ENCODE data around the gene AVEN.

The AVEN gene

DNA sequence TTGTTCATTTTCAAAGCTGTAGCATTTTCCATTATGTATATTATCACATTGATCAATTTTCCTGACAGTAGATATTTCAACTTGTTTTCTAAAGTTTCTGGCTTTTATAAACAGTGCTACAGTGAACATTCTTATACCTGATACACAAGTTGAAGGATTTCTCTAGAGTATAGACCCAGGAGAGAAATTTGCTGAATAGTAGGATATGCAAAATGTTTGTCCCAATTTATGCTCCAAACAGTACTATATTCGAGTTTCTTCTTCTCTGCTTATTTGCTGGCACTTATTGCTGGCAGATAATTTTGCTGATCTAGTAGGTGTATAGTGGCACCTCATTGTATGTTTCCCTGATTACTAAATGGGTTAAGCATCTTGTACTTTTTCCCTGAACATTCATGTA lies 187.9 kb downstream of the AVEN start:
- no peak overlapping the region for H3K4me3 ChIP-seq (ENCODE audit: low read depth, low read length)
- DNase-seq (ENCODE audit: low read depth): no peak
- TF ChIP-seq, protein P1, sequence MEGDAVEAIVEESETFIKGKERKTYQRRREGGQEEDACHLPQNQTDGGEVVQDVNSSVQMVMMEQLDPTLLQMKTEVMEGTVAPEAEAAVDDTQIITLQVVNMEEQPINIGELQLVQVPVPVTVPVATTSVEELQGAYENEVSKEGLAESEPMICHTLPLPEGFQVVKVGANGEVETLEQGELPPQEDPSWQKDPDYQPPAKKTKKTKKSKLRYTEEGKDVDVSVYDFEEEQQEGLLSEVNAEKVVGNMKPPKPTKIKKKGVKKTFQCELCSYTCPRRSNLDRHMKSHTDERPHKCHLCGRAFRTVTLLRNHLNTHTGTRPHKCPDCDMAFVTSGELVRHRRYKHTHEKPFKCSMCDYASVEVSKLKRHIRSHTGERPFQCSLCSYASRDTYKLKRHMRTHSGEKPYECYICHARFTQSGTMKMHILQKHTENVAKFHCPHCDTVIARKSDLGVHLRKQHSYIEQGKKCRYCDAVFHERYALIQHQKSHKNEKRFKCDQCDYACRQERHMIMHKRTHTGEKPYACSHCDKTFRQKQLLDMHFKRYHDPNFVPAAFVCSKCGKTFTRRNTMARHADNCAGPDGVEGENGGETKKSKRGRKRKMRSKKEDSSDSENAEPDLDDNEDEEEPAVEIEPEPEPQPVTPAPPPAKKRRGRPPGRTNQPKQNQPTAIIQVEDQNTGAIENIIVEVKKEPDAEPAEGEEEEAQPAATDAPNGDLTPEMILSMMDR (IDR thresholded peaks at IDR 0.05; ENCODE audit: insufficient read depth, low read depth, low read length, missing control alignments): no peak

DNA sequence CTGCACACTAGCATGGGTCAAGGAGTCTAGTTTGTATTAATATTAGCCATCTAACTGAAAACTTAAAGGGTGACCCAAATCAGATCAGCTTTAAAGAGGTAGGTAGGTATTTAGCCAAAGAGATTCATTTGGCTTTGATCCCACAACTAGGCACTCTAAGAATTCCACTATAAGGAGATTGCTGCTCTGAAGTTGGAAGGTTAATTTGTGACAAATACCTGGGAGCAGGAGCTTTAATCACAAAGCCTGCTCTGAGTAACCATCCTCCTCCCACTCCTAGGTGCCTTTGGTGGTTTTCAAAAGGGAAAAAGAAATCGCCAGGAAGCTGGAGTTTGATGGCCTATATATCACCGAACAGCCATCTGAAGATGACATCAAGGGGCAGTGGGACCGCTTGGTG lies 191.0 kb downstream of the AVEN start:
- DNase-seq (ENCODE audit: low read depth): no peak
- no peak overlapping the region for H3K4me3 ChIP-seq (ENCODE audit: low read depth, low read length)
- TF ChIP-seq, protein P1 (IDR thresholded peaks at IDR 0.05; ENCODE audit: insufficient read depth, low read depth, low read length, missing control alignments): no peak

DNA sequence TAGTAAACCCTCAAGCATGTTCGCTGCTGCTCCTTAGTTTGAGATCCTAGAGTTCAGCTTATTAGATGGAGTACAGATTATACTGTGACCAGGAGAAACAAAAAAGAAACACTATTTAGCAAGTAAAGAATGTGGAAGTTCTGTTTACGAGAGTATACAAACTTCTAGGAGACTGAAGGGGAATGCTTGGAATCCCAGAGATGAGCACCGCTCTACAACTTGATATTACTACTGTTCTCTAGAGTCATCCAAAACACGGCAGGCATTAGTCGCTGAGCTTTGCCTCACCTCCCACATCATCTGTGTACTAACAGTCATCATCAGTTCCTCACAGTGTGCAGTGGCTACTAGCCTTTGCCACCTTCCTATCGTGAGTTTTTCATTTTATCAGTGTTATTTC lies 192.1 kb downstream of the AVEN start:
- TF ChIP-seq, protein P1 (IDR thresholded peaks at IDR 0.05; ENCODE audit: insufficient read depth, low read depth, low read length, missing control alignments): no peak
- no peak for DNase-seq (ENCODE audit: low read depth)
- no peak overlapping the region for H3K4me3 ChIP-seq (ENCODE audit: low read depth, low read length)

DNA sequence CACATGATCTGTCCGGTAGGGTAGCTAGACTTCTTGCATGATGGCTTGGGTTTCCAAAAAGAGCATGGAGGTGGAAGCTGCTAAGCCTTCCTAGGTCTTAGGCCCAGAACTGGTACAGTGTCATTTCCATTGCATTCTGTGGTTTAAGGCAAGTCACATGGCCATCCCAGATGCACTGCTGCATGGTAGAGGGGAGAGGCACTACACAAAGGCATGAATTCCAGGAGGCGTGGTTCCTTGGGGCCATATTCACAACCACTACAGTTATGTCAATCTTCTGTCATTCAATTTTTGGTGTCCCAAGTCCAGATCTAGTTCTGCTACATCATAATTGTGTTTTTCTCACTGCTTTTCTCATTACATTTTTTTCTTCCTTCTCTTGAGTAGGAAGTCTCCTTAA lies 192.9 kb downstream of the AVEN start:
- no peak for DNase-seq (ENCODE audit: low read depth)
- TF ChIP-seq, protein P1 (IDR thresholded peaks at IDR 0.05; ENCODE audit: insufficient read depth, low read depth, low read length, missing control alignments): no peak
- H3K4me3 ChIP-seq (ENCODE audit: low read depth, low read length): no peak overlapping the region

DNA sequence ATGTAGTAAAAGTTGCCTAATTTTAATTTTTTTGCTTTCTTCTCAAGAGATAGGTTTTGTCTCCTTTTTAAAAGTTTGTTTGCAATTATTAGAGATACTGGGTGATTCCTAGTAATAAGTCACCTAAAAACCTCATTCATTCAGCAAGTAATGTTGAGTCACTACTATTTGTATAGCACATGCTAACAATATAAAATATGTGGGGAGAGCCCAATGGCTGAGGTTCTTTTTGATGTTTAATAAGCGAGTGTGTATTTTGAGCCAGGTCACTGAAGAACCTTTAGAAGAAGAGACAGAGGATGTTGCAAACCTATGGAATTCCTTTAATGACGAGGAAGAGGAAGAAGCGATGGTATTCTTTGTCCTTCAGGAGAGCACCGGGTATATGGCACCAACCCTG lies 194.4 kb downstream of the AVEN start:
- TF ChIP-seq, protein P1 (IDR thresholded peaks at IDR 0.05; ENCODE audit: insufficient read depth, low read depth, low read length, missing control alignments): no peak
- H3K4me3 ChIP-seq (ENCODE audit: low read depth, low read length): no peak overlapping the region
- DNase-seq (ENCODE audit: low read depth): no peak

DNA sequence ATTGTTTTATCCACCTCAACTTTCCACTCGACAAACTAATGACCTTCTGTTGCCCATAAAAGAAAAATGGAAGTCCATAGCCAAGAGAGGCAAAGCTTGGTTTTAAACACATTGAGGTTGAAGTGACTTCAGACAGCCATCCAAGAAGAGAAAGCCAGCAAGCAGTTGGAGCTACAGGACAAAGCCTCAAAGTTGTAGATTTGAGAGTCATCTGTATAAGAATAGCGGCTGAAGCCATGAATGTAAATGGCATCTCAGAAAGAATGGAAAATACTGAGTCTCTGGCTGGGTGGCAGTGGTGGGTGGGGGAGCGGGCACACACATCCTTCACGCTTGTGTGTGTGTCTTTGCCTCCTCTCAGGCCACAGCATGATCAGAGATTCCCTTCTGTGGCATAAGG lies 194.8 kb downstream of the AVEN start:
- TF ChIP-seq, protein P1 (IDR thresholded peaks at IDR 0.05; ENCODE audit: insufficient read depth, low read depth, low read length, missing control alignments): no peak
- no peak overlapping the region for H3K4me3 ChIP-seq (ENCODE audit: low read depth, low read length)
- no peak for DNase-seq (ENCODE audit: low read depth)

DNA sequence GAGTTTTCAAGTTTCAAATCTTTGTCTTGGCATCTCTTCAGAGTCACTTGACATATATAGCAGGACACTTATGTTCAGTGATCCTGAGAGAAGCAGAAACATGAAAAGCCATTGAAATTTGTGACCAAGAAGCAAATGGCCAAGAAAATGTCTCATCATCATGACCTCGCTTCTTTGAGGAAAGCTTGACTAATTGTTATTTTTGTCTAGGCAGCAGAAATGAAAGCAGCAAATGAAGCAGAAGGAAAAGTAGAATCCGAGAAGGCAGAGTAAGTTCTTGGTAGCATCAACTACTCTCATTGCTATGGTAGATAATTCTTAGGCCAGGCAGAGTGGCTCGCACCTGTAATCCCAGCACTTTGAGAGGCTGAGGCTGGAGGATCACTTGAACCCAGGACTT lies 198.4 kb downstream of the AVEN start:
- H3K4me3 ChIP-seq (ENCODE audit: low read depth, low read length): no peak overlapping the region
- TF ChIP-seq, protein P1 (IDR thresholded peaks at IDR 0.05; ENCODE audit: insufficient read depth, low read depth, low read length, missing control alignments): no peak
- DNase-seq (ENCODE audit: low read depth): no peak

Measured in GM12865 (cell line).